Stimulated activated CD4-positive, alpha-beta T cell treated with anti-CD3 and anti-CD28 coated beads, Interleukin-15, amount 100 ng/mL, for 48 hours (primary cell): ENCODE measurements around the gene PSAP.

Source experiments
- DNase-seq, 2 donors: peaks; one replicate each; pipeline ENCODE4 v3.0.0-alpha.2; 2020; ENCODE audit warnings: low read depth in 2 of 2

The PSAP gene

GRCh38 chr10:71829171-71829570 is 21.9 kb downstream of the PSAP start:
- DNase-seq = no peak

DNA sequence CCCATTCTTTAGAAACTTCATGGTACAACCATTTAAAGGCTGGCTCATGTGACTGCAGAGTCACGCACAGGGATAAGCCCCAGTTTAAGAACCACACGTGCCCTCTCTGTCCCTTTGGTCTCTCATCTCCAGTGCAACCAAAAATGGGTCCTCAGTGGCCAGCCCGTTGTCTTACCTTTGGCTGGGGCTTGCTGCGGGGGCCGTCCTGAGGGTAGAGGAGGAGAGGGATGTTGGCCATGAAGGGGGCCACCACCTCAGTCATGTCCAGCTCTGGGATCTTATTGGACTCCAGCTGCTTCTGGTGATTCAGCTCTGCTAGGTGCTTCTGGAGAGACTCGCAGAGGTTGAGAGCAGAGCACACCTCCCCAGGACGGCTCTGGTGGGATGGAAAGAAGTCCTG is 22.3 kb downstream of the PSAP start:
- no peak for DNase-seq

DNA sequence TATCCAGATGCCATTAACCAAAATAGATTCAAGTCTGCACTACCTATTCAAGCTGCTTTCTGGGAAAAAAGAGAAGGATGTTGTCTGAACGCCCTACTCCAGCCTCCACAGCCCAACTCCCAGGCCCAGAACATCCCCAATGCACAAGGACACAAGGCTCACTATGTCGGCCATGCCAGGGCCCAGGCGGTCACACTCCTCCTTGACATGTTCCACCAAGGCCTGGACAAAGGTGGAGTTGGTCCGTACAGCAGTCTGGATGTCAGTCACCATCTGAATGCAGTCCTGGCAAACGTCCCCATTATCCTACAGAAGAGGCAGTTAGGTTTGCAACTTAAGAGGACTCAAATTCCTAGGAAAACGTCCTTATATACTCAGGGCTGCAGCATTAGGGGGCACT is 23.2 kb downstream of the PSAP start:
- no peak for DNase-seq

GRCh38 chr10:71825217-71825616 is 25.8 kb downstream of the PSAP start:
- DNase-seq = no peak

DNA sequence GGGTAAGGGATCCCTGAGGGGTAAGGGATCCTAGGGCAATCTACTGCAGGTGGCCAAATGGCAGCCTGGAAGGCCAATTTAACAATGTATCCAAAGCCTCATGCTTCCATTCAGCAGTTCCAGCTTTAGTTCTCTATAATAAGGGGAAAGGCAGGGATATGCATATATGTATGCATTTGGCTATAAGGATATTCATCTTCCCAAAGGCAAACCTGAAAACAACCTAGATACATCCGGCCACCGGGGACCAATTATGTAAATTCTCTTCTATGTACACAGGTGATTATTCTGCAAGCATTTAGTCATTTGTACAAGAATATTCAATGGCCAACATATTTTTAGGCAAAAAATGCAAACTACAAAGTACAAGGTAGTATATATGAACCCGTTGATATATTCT is 26.7 kb downstream of the PSAP start:
- DNase-seq = no peak

- DNase-seq = no peak
Measured at GRCh38 chr10:71823356-71823755, 27.7 kb downstream of the PSAP start.

- DNase-seq = no peak
Measured at GRCh38 chr10:71821909-71822763, 28.9 kb downstream of the PSAP start.

DNA sequence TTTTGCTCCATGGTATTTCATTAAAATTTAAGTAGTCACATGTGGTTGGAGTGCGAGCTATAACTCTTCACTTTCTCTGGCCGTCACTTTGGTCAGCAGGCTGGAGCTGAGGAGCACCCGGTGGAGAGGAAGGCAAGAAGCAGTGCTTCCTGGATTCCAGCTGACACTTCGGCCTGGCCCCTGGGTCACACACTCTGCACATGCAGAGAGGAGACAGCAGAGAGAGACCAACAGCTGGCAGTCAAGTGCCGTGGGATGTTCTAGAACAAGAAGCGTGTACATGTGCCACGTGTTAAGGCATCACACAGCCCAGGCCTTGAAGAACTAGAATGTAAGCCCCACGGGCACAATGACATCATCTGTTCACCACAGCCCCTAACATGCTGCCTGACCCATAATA is 30.1 kb downstream of the PSAP start:
- DNase-seq = no peak

DNA sequence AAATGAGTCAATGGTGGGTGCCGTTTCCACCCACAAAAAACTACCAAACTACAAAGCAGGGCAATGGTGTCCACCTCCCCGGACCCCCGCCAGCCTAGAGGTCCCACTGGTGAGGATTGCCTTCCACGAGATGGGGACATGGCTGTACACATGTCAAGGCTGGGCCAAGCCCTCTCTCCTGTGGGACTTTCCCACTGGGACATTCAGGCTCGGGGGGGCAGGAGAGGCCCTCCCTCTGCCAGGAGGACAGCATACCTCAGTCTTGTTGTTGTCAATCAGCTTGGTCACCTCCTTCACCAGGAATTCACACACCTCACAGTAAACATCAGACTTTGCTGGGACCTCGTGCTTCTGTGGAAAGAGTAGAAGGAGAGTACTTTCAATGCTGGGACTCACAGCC is 31.1 kb downstream of the PSAP start:
- no peak for DNase-seq

GRCh38 chr10:71819441-71819861 is 31.6 kb downstream of the PSAP start:
- DNase-seq = no peak

DNA sequence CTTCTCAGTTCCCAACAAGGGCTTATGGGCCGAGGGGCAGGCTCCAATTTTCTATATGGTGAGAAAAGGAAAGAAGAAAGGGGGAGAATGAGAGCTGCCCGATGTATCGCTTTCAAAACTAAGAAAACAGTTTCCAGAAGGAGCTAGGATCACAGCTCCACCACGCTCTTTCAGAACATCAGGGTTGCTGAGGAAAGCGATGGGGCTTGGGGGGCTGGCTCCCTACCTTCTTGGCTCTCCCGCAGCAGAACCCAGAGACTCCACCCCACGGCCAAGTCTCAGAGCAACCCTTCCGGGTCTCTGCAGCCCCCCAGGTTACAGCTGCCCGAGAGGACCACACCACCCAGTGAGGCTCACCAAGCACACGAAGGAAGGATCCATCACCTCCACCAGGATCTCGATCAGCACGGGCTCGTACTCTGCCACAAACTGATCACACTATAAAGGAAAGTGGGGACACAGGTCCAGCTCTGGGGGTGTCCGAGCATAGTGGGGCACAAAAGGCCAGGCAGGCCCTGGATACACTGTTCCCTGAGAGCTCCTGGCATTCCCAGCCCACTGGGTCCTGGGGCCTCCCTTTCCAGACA is 32.3 kb downstream of the PSAP start:
- no peak for DNase-seq

- DNase-seq = no peak
Measured at GRCh38 chr10:71817831-71818655, 33.0 kb downstream of the PSAP start.

DNA sequence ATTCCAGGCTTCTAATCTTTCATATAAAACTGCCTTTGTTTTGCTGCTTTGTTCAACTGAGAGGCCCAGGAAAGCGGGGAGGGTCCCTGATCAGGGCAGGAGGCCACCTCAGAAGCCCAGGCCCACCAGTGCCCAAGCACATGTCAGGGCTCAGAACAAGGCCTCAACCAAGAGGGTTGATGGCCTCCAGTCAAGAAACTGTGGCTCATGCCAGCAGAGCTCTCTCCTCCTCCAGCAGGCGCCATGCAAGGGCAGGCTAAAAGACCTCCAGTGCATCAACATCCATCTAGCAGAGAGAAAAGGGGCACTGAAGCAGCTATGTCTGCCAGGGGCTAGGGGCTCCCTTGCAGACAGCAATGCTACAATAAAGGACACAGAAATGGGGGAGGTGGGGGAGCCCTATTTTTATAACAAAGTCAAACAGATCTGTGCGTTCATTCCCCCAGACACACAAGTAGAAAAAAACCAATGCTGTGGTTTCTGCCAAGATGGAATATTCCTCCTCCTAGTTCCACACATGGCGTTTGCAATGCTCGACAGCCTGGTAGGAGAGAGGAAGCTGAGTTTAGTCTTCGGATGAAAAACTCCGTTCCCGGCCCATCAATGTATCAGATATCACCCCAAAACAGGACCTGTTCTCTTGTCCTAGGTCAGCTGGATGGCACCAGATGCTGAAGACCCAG is 34.0 kb downstream of the PSAP start:
- no peak for DNase-seq

DNA sequence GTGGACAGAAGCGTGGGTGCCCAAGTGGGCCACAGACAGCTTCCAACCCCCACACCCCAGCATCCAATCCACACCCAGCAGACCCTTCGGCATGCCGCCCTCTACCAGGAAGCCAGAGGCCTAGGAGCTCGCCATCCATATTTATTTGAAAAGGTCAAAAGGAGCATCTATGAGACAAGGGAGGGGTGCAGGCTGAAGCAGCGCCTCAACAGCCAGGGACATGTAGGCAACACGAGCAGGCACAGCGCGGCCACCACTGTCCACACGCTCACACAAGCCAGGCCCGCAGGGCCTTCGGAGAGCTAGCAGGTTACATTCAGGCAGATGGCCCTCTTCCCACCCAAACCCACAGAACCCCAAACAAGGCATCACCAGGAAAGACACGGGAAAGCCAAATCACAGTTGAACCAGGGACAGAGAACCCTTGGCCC is 34.6 kb downstream of the PSAP start:
- no peak for DNase-seq

DNA sequence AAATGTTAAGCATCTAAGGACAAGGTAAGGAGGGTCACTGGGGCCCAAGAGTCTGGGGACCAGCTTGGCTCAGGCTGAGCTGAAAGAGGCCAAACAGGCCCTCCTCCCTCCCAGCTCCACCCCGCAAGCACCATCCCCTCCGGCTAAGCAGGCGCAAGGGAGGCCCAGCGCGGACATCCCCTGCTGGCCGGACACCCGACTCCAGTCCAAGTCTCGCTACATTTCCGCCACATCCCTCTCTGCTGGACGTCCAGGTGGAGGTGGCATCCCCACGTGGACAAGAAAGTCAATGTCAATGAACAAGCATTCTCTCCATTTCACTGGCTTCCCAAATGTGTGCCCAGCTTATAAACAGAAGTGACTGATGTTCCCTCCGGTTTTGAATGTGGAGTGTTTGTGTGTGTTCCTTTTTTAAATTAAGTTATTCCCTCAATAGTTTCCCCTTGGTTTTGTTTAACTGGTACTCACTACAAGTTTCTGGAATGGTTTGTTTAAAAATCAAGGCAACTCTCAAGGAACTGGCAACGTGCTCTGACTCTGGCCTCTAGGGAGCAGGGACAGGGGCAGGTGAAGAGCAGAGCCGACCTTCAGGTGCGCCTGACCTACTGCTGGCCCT is 35.4 kb downstream of the PSAP start:
- no peak for DNase-seq

DNA sequence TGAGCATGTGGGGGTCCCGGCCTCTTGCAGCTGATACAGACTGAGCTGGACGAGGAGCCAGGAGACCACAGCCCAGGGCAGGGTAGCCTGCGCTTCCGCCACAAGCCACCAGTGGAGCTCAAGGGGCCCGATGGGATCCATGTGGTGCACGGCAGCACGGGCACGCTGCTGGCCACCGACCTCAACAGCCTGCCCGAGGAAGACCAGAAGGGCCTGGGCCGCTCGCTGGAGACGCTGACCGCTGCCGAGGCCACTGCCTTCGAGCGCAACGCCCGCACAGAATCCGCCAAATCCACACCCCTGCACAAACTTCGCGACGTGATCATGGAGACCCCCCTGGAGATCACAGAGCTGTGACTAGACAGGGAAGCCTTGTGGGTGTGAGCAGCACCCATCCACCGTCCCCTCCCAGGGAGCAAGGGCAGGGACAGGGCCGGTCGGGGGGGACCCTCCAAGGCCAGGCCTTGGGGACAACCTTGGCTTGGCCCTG is 36.1 kb downstream of the PSAP start:
- no peak for DNase-seq

DNA sequence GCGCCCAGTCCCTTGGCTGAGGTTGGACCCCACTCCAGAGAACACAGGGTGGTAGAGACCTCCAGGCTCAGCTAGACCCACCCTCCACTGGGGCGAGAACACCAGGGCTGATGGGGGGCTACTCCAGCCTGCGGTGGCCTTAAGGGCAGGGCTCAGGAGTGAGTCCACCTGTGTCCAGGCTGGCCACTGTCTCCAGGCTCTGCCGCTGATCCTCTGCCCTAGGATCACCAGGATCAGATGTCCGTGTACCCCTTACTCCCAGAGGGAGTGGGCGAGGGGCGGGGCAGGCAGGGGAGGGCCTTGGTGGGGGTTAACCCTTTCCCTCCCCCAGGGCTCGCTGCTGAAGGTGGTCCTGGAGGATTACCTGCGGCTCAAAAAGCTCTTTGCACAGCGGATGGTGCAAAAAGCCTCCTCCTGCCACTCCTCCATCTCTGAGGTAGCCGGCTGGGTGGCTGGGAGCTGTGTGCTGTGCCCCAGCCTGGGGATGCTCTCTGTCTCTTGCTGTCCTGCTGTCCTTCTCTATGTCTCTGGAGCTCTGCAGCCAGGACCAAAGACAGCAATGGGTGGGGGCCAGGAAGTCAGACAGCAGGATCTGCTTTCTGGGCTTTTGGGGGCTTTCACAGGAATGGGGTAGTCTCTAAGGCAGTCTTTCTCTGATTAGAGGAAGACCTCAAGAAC is 38.0 kb downstream of the PSAP start:
- no peak for DNase-seq

- peak; percentile 52 to 69 for DNase-seq
Measured at GRCh38 chr10:71812016-71812912, 38.8 kb downstream of the PSAP start.

DNA sequence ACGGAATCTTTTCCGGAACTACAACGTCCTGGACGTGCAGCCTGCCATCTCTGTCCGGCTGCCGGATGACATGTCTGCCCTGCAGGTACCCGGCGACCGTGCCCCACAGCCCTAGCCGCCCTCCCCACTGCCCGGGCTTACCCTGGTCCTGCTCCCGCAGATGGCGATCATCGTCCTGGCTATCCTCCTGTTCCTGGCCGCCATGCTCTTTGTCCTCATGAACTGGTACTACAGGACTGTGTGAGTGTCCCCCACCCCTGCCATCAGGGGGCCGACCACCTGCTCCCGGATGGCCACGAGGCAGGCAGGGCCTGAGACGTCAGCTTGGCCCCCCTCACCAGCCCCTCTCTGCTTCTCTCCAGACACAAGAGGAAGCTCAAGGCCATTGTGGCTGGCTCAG is 39.7 kb downstream of the PSAP start:
- DNase-seq = no peak
